Stomach (tissue), 19 donors: ENCODE results near the gene LFNG. TPM values are rescaled to one million over a fixed set of nuclear protein-coding genes. Genes with fewer than 3 reads are reported as not detected.
A peak's percentile ranks its signal among the peaks of the same experiment; 100 is the strongest.

ENCODE experiments used
- DNase-seq, 2 donors: peaks; one replicate each; pipeline versions ENCODE4 v3.0.0 to v3.0.0-alpha.2; 2013 to 2019
- H3K27ac ChIP-seq, 5 donors: fragments of 200-600 bp in 4 of 5; sonication (generic) in 4 of 5; one replicate each; pipeline ENCODE4 v1.5.1; 2013 to 2019; ENCODE audit warnings: mild to moderate bottlenecking in 1 of 5, moderate library complexity in 1 of 5
- H3K27me3 ChIP-seq, 3 donors: fragments of 200-600 bp; sonication (generic); one replicate each; pipeline ENCODE4 v1.5.1; 2017 to 2019; ENCODE audit warnings: mixed run types in 1 of 3
- H3K36me3 ChIP-seq, 4 donors: fragments of 200-600 bp; sonication (generic); 1 replicate in 3 of 4; 2 replicates in 1 of 4; pipeline ENCODE4 v1.5.1; 2016 to 2019
- H3K4me1 ChIP-seq, 4 donors: fragments of 200-600 bp; sonication (generic); one replicate each; pipeline ENCODE4 v1.5.1; 2016 to 2019
- H3K4me3 ChIP-seq, 4 donors: fragments of 200-600 bp; sonication (generic) in 3 of 4; one replicate each; pipeline ENCODE4 v1.5.1; 2016 to 2019; ENCODE audit warnings: mild to moderate bottlenecking in 1 of 4
- H3K9me3 ChIP-seq, 4 donors: fragments of 200-600 bp; sonication (generic); one replicate each; pipeline ENCODE4 v1.5.1; 2016 to 2019
- CTCF ChIP-seq, 7 experiments: fragments of 450-650 bp in 4 of 7; fragments of 200-600 bp in 3 of 7; sonication (generic) in 3 of 7; IDR thresholded peaks; one replicate each; pipeline ENCODE4 v1.5.1; 2016 to 2019; ENCODE audit warnings: antibody characterized with exemption in 7 of 7, control low read depth in 2 of 7, mild to moderate bottlenecking in 1 of 7
- EP300 ChIP-seq: sonication (generic); formaldehyde crosslinking; IDR thresholded peaks from one replicate; pipeline ENCODE4 v1.6.1; 2017; ENCODE audit warnings: antibody characterized with exemption
- POLR2A ChIP-seq, 4 donors: fragments of 450-650 bp; IDR thresholded peaks; one replicate each; pipeline ENCODE4 v1.6.1; 2016; ENCODE audit warnings: antibody characterized with exemption in 4 of 4, control low read depth in 2 of 4, mild to moderate bottlenecking in 1 of 4, moderate library complexity in 1 of 4
- POLR2AphosphoS5 ChIP-seq, 3 donors: sonication (generic); formaldehyde crosslinking; IDR thresholded peaks; one replicate each; pipeline ENCODE4 v1.6.1; 2016; ENCODE audit warnings: antibody characterized with exemption in 3 of 3
- WGBS, 5 donors: extraction: QIAGEN DNeasy Blood & Tissue Kit in 3 of 5; methylation state at CpG; one replicate each; pipeline versions ENCODE4 v1.1.5 to v1.1.7; 2013 to 2018; 5-methylcytosine and 5-hydroxymethylcytosine counted together
- intact Hi-C: fragments of 100-400 bp; cut with DNase I; formaldehyde crosslinking; loops from one replicate; pipeline ENCODE4 v1.15.1; 2023; ENCODE audit warnings: low total_unique reads
- long read RNA-seq, 10 donors: transcript quantifications; one replicate each; lab custom pipeline, GENCODE V29; 2026
- polyA plus RNA-seq, 3 donors: library from polyadenylated mRNA; stranded (reverse); fragments of 200-250 nt; gene quantifications; one replicate each; pipeline ENCODE4 v1.2.3, GENCODE V29; 2013
- total RNA-seq, 5 donors: library from RNA; depleted of rRNA; stranded (reverse); fragments of >200 nt; gene quantifications; one replicate each; pipeline versions ENCODE4 v1.1.0 to v1.2.3, GENCODE V29; 2014 to 2016
- donor health status: healthy with polysubstance abuse.
- donor health status: Bipolar disorder and iron deficiency.
- donor health status: healthy.

LFNG gene
- 100 to 1,000 TPM in 1 of 5 donors, 10 to 100 TPM in 3, 1 to 10 TPM in 1; 8.0 to 103 (median 36.2) TPM for total RNA-seq
- 10 to 100 TPM; 11.8 to 15.4 (median 14.1) TPM for polyA plus RNA-seq
- long read RNA-seq, donor 1, partial matches to known transcripts: 0 of 3 reads
- long read RNA-seq, donor 1, other reads (novel, unspliced or antisense): 0 of 3 reads
- long read RNA-seq, donor 2, transcript LFNG-201 (8 exons, 2,377 nt): major isoform, 5 of 5 reads
- long read RNA-seq, donor 2, partial matches to known transcripts: 0 of 5 reads
- long read RNA-seq, donor 2, other reads (novel, unspliced or antisense): 0 of 5 reads
- long read RNA-seq, donor 3, partial matches to known transcripts: 0 of 2 reads
- long read RNA-seq, donor 3, other reads (novel, unspliced or antisense): 0 of 2 reads
- long read RNA-seq, donor 4: 0 reads
- long read RNA-seq, donor 5, transcript LFNG-201 (8 exons, 2,377 nt): major isoform, 13 of 25 reads
- long read RNA-seq, donor 5, partial matches to known transcripts: 12 of 25 reads
- long read RNA-seq, donor 5, other reads (novel, unspliced or antisense): 0 of 25 reads
- long read RNA-seq, donor 6, transcript LFNG-201 (8 exons, 2,377 nt): major isoform, 20 of 32 reads
- long read RNA-seq, donor 6, partial matches to known transcripts: 5 of 32 reads
- long read RNA-seq, donor 6, other reads (novel, unspliced or antisense): 6 of 32 reads
- long read RNA-seq, donor 7, transcript LFNG-201 (8 exons, 2,377 nt): major isoform, 16 of 16 reads
- long read RNA-seq, donor 7, partial matches to known transcripts: 0 of 16 reads
- long read RNA-seq, donor 7, other reads (novel, unspliced or antisense): 0 of 16 reads
- long read RNA-seq, donor 8, transcript LFNG-201 (8 exons, 2,377 nt): major isoform, 8 of 21 reads
- long read RNA-seq, donor 8, partial matches to known transcripts: 13 of 21 reads
- long read RNA-seq, donor 8, other reads (novel, unspliced or antisense): 0 of 21 reads
- long read RNA-seq, donor 9, partial matches to known transcripts: 10 of 11 reads
- long read RNA-seq, donor 9, other reads (novel, unspliced or antisense): 0 of 11 reads
- long read RNA-seq, donor 10, partial matches to known transcripts: 0 of 2 reads
- long read RNA-seq, donor 10, other reads (novel, unspliced or antisense): 0 of 2 reads

GRCh38 chr7:2519119-2519930 is at the start of gene LFNG:
LFNG (plus strand) TSS chr7:2519774; CDS start chr7:2519862, 88 bp downstream.
- Histone ChIP-seq H3K36me3 (no peaks in the 10 kb centered on the region), H3K27ac (peak within 1 kb of the TSS; percentile 75 to 94 (median 90)), H3K4me3 (peak within 1 kb of the TSS; percentile 57 to 78 (median 66)), H3K4me1 (peaks cover 54 to 64% (median 57%) of the 10 kb centered on the region in 4 donors), H3K27me3 (peaks cover 0 to 55% (median 8%) of the 10 kb centered on the region in 3 donors), H3K9me3 (no peaks in the 10 kb centered on the region)
- WGBS, 5 donors: 0 to 1% (median 0%) methylated on average over 41 to 84 of the region's 95 CpGs
- peak; percentile 93 to 97 for DNase-seq
- TF ChIP-seq POLR2AphosphoS5 (IDR thresholded peaks at IDR 0.05): peak; percentile 68 to 99 (median 99)
- TF ChIP-seq POLR2A (IDR thresholded peaks at IDR 0.05): peak in 1 of 4 donors; percentile 35
- TF ChIP-seq EP300: no peak
- no peak for TF ChIP-seq CTCF (IDR thresholded peaks at IDR 0.05)
- intact Hi-C loops: no loop called here

- peak in 1 of 2 donors; percentile 4 for DNase-seq
- peaks cover 0 to 34% (median 0%) of the 10 kb centered on the region in 3 donors for H3K27me3 ChIP-seq
- H3K4me3 ChIP-seq: no peak overlapping the region
- 71 to 85% (median 82%) methylated on average over 13 to 19 of the region's 19 CpGs for WGBS, 5 donors
- intact Hi-C loops: loop anchor here (10.0 kb wide), 1 partner anchor 214 kb away; the partner anchor contains the start of gene AMZ1
- peaks cover 4 to 18% (median 13%) of the 10 kb centered on the region in 4 donors for H3K4me1 ChIP-seq
- no peaks in the 10 kb centered on the region for H3K36me3 ChIP-seq
- TF ChIP-seq POLR2AphosphoS5 (IDR thresholded peaks at IDR 0.05): no peak
- TF ChIP-seq EP300: no peak
- no peak for TF ChIP-seq CTCF (IDR thresholded peaks at IDR 0.05)
- no peak for TF ChIP-seq POLR2A (IDR thresholded peaks at IDR 0.05)
- no peaks in the 10 kb centered on the region for H3K9me3 ChIP-seq
- H3K27ac ChIP-seq: no peak overlapping the region
These were observed 49.2 kb upstream of the LFNG start for GRCh38 chr7:2470204-2471021.

- Histone ChIP-seq H3K4me1 (peaks cover 4 to 18% (median 13%) of the 10 kb centered on the region in 4 donors), H3K27me3 (peaks cover 0 to 40% (median 0%) of the 10 kb centered on the region in 3 donors), H3K36me3 (no peaks in the 10 kb centered on the region), H3K9me3 (no peaks in the 10 kb centered on the region), H3K4me3 (no peak overlapping the region), H3K27ac (no peak overlapping the region)
- 26 to 40% (median 39%) methylated on average over 5 of the region's 5 CpGs for WGBS, 5 donors
- TF ChIP-seq EP300 (no peak), CTCF (IDR thresholded peaks at IDR 0.05) (no peak), POLR2AphosphoS5 (IDR thresholded peaks at IDR 0.05) (no peak), POLR2A (IDR thresholded peaks at IDR 0.05) (no peak)
- intact Hi-C loops: loop anchor here (10.0 kb wide), 1 partner anchor 214 kb away; the partner anchor contains the start of gene AMZ1
- DNase-seq: peak in 1 of 2 donors; percentile 25
These were observed 48.6 kb upstream of the LFNG start for GRCh38 chr7:2471022-2471329.
